ENCODE data around the gene ATAD2B.

The ATAD2B gene

GRCh38 chr2:23699580-23699925, 227.4 kb downstream of the ATAD2B start:
- no peak for DNase-seq (ENCODE audit: low read depth)

DNA sequence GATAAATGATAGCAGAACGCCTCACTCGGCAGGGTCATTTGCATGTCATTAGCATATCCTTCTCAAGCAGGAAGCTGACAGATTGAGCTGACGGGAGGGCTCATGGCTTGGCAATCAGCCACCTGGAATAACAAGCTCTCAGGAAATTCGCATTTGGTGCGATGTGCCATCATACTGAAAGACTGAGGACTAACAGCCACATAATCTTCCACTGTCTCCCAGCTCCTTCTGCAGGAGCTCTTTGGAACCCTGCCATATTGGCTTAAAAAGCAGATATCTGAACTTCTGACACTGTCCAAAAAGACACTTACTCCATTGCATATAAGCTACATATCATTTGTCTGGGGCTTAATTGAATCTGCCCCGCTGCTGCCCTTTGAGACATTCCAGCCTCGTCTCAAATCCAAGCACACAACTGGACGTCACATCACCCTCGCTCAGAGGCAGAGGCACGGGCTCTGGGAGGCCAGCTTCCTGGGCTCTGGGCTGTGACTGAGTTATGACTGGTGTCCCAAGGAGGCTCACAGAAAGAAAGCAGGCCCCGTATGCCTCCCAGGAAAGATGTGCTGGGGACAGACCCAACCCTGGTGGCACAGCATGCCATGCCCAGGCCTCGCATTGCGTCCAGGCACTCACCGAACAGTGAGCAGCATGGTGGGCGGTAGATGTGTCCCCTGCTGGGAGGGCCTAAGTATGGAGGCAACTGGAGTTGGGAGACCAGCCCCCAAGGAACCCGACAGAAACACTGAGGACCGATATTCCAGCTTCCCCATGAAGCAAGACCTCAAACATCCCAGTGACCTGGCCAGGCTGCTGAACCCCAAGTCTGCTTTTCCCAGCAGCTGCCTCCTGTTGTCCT, 228.0 kb downstream of the ATAD2B start:
- no peak for DNase-seq (ENCODE audit: low read depth)
